IPS-18c (cell line): ENCODE results near the gene HTR4.

Source experiments
- H3K4me3 ChIP-seq: 2 replicates; pipeline ENCODE4 v1.7.0; 2013; ENCODE audit warnings: low read depth, mild to moderate bottlenecking, low read length, moderate library complexity; ENCODE audit not compliant: insufficient read depth
- H3K9me3 ChIP-seq: one replicate; pipeline ENCODE4 v1.6.1; 2013; ENCODE audit warnings: mild to moderate bottlenecking, low read length, moderate library complexity; ENCODE audit not compliant: control insufficient read depth, insufficient read depth

Gene HTR4

GRCh38 chr5:148515460-148515859, 138.9 kb downstream of the HTR4 start:
- Histone ChIP-seq H3K4me3 (no peak overlapping the region), H3K9me3 (no peaks in the 10 kb centered on the region)

GRCh38 chr5:148514344-148514743, 140.0 kb downstream of the HTR4 start:
- no peaks in the 10 kb centered on the region for H3K9me3 ChIP-seq

GRCh38 chr5:148512498-148512897, 141.8 kb downstream of the HTR4 start:
- Histone ChIP-seq H3K4me3 (no peak overlapping the region), H3K9me3 (no peaks in the 10 kb centered on the region)

More at GRCh38 chr5:148514344-148514743, 140.0 kb downstream of the HTR4 start:
- no peak overlapping the region for H3K4me3 ChIP-seq

GRCh38 chr5:148511810-148512347, 142.4 kb downstream of the HTR4 start:
- Histone ChIP-seq H3K9me3 (no peaks in the 10 kb centered on the region), H3K4me3 (no peak overlapping the region)

GRCh38 chr5:148509893-148510292, 144.4 kb downstream of the HTR4 start:
- H3K4me3 ChIP-seq: no peak overlapping the region

GRCh38 chr5:148507648-148508047, 146.7 kb downstream of the HTR4 start:
- Histone ChIP-seq H3K9me3 (no peaks in the 10 kb centered on the region), H3K4me3 (no peak overlapping the region)

More at GRCh38 chr5:148509893-148510292, 144.4 kb downstream of the HTR4 start:
- H3K9me3 ChIP-seq: no peaks in the 10 kb centered on the region

GRCh38 chr5:148499452-148499851, 154.9 kb downstream of the HTR4 start:
- peaks cover 2% of the 10 kb centered on the region for H3K9me3 ChIP-seq
- H3K4me3 ChIP-seq: no peak overlapping the region

GRCh38 chr5:148497757-148498156, 156.6 kb downstream of the HTR4 start:
- H3K4me3 ChIP-seq: no peak overlapping the region
- peaks cover 2% of the 10 kb centered on the region for H3K9me3 ChIP-seq

- Histone ChIP-seq H3K4me3 (no peak overlapping the region), H3K9me3 (no peaks in the 10 kb centered on the region)
Observed at GRCh38 chr5:148492351-148492750, 162.0 kb downstream of the HTR4 start.

GRCh38 chr5:148491793-148492184, 162.5 kb downstream of the HTR4 start:
- Histone ChIP-seq H3K4me3 (no peak overlapping the region), H3K9me3 (no peaks in the 10 kb centered on the region)

GRCh38 chr5:148491015-148491792, 163.1 kb downstream of the HTR4 start:
- no peaks in the 10 kb centered on the region for H3K9me3 ChIP-seq

GRCh38 chr5:148488757-148489156, 165.6 kb downstream of the HTR4 start:
- H3K9me3 ChIP-seq: no peaks in the 10 kb centered on the region
- H3K4me3 ChIP-seq: no peak overlapping the region

More at GRCh38 chr5:148491015-148491792, 163.1 kb downstream of the HTR4 start:
- H3K4me3 ChIP-seq: no peak overlapping the region

- Histone ChIP-seq H3K9me3 (no peaks in the 10 kb centered on the region), H3K4me3 (no peak overlapping the region)
Observed at GRCh38 chr5:148486456-148486855, 167.9 kb downstream of the HTR4 start.

GRCh38 chr5:148484651-148485050, 169.7 kb downstream of the HTR4 start:
- H3K9me3 ChIP-seq: no peaks in the 10 kb centered on the region
- no peak overlapping the region for H3K4me3 ChIP-seq

GRCh38 chr5:148483750-148484149, 170.6 kb downstream of the HTR4 start:
- Histone ChIP-seq H3K4me3 (no peak overlapping the region), H3K9me3 (peaks cover 2% of the 10 kb centered on the region)

GRCh38 chr5:148482697-148483462, 171.4 kb downstream of the HTR4 start:
- peaks cover 2% of the 10 kb centered on the region for H3K9me3 ChIP-seq
- H3K4me3 ChIP-seq: no peak overlapping the region

- Histone ChIP-seq H3K9me3 (peaks cover 2% of the 10 kb centered on the region), H3K4me3 (no peak overlapping the region)
Observed at GRCh38 chr5:148482196-148482595, 172.1 kb downstream of the HTR4 start.

- H3K9me3 ChIP-seq: peaks cover 2% of the 10 kb centered on the region
- no peak overlapping the region for H3K4me3 ChIP-seq
Observed at GRCh38 chr5:148477429-148477828, 176.9 kb downstream of the HTR4 start.
